SK-N-SH (cell line): ENCODE data around the gene FBLN7. TPM values are rescaled to one million over a fixed set of nuclear protein-coding genes. Genes with fewer than 3 reads are reported as not detected.

Experiments
- CTCF ChIA-PET: fragments of 300-600, 350-600 bp; formaldehyde crosslinking; extraction: SDS; loops from one replicate; lab custom pipeline; 2021; lab: Yijun Ruan, JAX
- POLR2A ChIA-PET: fragments of 350-600 bp; sonication (Branson Sonifier 250); formaldehyde crosslinking; extraction: SDS; loops from one replicate; lab custom pipeline; 2020; ENCODE audit warnings: antibody characterized with exemption, inconsistent platforms; lab: Yijun Ruan, JAX
- DNase-seq: peaks from one replicate; pipeline ENCODE4 v3.0.0; 2012
- H2AFZ ChIP-seq: fragments of 200-600 bp; sonication (generic); 2 replicates; pipeline ENCODE4 v1.8.1; 2016; ENCODE audit warnings: antibody characterized with exemption, mild to moderate bottlenecking, low read depth
- H3F3A ChIP-seq: fragments of 200-600 bp; sonication (generic); replicated peaks from 2 replicates; pipeline ENCODE3; 2016; ENCODE audit warnings: antibody characterized with exemption, mild to moderate bottlenecking; ENCODE audit not compliant: insufficient read depth
- H3K27ac ChIP-seq, 2 experiments: fragments of 200-500 bp in 1 of 2; fragments of 200-600 bp in 1 of 2; sonication (Bioruptor generic) in 1 of 2; sonication (generic), shearing (Covaris generic) in 1 of 2; 2 replicates each; pipeline versions ENCODE4 v1.5.1 to v1.6.1; 2014 to 2016; ENCODE audit warnings: low read depth in 2 of 2, inconsistent platforms in 1 of 2, low read length in 1 of 2, mild to moderate bottlenecking in 1 of 2, mixed read lengths in 1 of 2
- H3K27me3 ChIP-seq: fragments of 200-600 bp; sonication (generic), shearing (Covaris generic); 2 replicates; pipeline ENCODE4 v1.6.1; 2016; ENCODE audit warnings: mixed run types; ENCODE audit not compliant: insufficient read depth
- H3K36me3 ChIP-seq, 2 experiments: fragments of 200-500 bp in 1 of 2; fragments of 200-600 bp in 1 of 2; sonication (Bioruptor generic) in 1 of 2; sonication (generic) in 1 of 2; replicated peaks in 1 of 2; 2 replicates each; pipeline versions ENCODE3 to v1.5.1; 2014 to 2016; ENCODE audit warnings: low read length in 1 of 2, mild to moderate bottlenecking in 1 of 2; ENCODE audit not compliant: insufficient read depth in 2 of 2, control insufficient read depth in 1 of 2
- H3K4me1 ChIP-seq, 2 experiments: fragments of 200-500 bp in 1 of 2; fragments of 200-600 bp in 1 of 2; sonication (Bioruptor generic) in 1 of 2; sonication (generic), shearing (Covaris generic) in 1 of 2; 2 replicates each; pipeline versions ENCODE4 v1.5.1 to v1.6.1; 2014 to 2016; ENCODE audit warnings: low read depth in 1 of 2, low read length in 1 of 2, mixed run types in 1 of 2; ENCODE audit not compliant: insufficient read depth in 2 of 2, control insufficient read depth in 1 of 2
- H3K4me2 ChIP-seq: fragments of 200-600 bp; sonication (generic), shearing (Covaris generic); 2 replicates; pipeline ENCODE4 v1.6.1; 2017; ENCODE audit warnings: mixed run types
- H3K4me3 ChIP-seq, 2 experiments: fragments of 200-500 bp in 1 of 2; fragments of 200-600 bp in 1 of 2; sonication (Bioruptor generic) in 1 of 2; sonication (generic), shearing (Covaris generic) in 1 of 2; 2 replicates each; pipeline versions ENCODE4 v1.5.1 to v1.8.1; 2014 to 2016; ENCODE audit warnings: low read depth in 2 of 2, inconsistent platforms in 1 of 2, low read length in 1 of 2, mild to moderate bottlenecking in 1 of 2, mixed read lengths in 1 of 2, moderate library complexity in 1 of 2
- H3K79me2 ChIP-seq: fragments of 200-600 bp; sonication (generic); 2 replicates; pipeline ENCODE4 v1.8.1; 2017; ENCODE audit warnings: mild to moderate bottlenecking; ENCODE audit not compliant: insufficient read depth
- H3K9ac ChIP-seq: fragments of 200-600 bp; sonication (generic); 2 replicates; pipeline ENCODE4 v1.6.1; 2017; ENCODE audit warnings: mixed run types
- H3K9me2 ChIP-seq: fragments of 200-600 bp; sonication (generic); 2 replicates; pipeline ENCODE4 v1.6.1; 2017; ENCODE audit warnings: mixed run types
- H3K9me3 ChIP-seq: fragments of 200-600 bp; sonication (generic); 2 replicates; pipeline ENCODE4 v1.6.1; 2017; ENCODE audit warnings: mixed run types, mild to moderate bottlenecking, moderate library complexity
- H4K20me1 ChIP-seq: fragments of 200-600 bp; sonication (generic); 2 replicates; pipeline ENCODE4 v1.6.1; 2017; ENCODE audit warnings: mild to moderate bottlenecking, mixed run types; ENCODE audit not compliant: insufficient read depth
- CHD2 ChIP-seq: fragments of 150-350 bp; IDR thresholded peaks from 2 replicates; pipeline ENCODE4 v1.6.1; 2018; ENCODE audit warnings: low read length; ENCODE audit not compliant: partially characterized antibody
- CTCF ChIP-seq: fragments of 200-600 bp; sonication (generic); IDR thresholded peaks from 2 replicates; pipeline ENCODE4 v1.6.1; 2017; ENCODE audit warnings: antibody characterized with exemption, mild to moderate bottlenecking, moderate library complexity
- EP300 ChIP-seq, 2 experiments: IDR thresholded peaks; 2 replicates each; pipeline versions ENCODE4 v1.4.0 to v1.6.1; 2012; ENCODE audit warnings: borderline replicate concordance in 1 of 2, low read depth in 1 of 2, low read length in 1 of 2
- EZH2phosphoT487 ChIP-seq: fragments of 200-600 bp; sonication (generic); IDR thresholded peaks from 2 replicates; pipeline ENCODE4 v1.6.1; 2017; ENCODE audit warnings: low read depth, mixed run types, mild to moderate bottlenecking, antibody characterized with exemption, moderate library complexity, borderline replicate concordance
- FOSL2 ChIP-seq: IDR thresholded peaks from 2 replicates; pipeline ENCODE4 v1.4.0; 2012; ENCODE audit warnings: low read depth, mild to moderate bottlenecking, moderate library complexity, borderline replicate concordance
- FOXJ3 ChIP-seq: sonication (generic); formaldehyde crosslinking; IDR thresholded peaks from 2 replicates; pipeline ENCODE4 v1.5.1; 2020; ENCODE audit warnings: mild to moderate bottlenecking, missing genetic modification reagents
- FOXM1 ChIP-seq: IDR thresholded peaks from 2 replicates; pipeline ENCODE4 v1.4.0; 2012; ENCODE audit warnings: low read depth, mild to moderate bottlenecking
- GABPA ChIP-seq: IDR thresholded peaks from 2 replicates; pipeline ENCODE4 v1.4.0; 2012; ENCODE audit warnings: low read depth, mild to moderate bottlenecking
- IRF3 ChIP-seq: fragments of 150-350 bp; IDR thresholded peaks from 2 replicates; pipeline ENCODE4 v1.6.1; 2016; ENCODE audit warnings: mild to moderate bottlenecking, low read depth, low read length
- JUND ChIP-seq: IDR thresholded peaks from 2 replicates; pipeline ENCODE4 v1.4.0; 2012
- MAX ChIP-seq: IDR thresholded peaks from 2 replicates; pipeline ENCODE4 v1.4.0; 2012; ENCODE audit warnings: low read depth
- MEF2A ChIP-seq: IDR thresholded peaks from 2 replicates; pipeline ENCODE4 v1.4.0; 2012; ENCODE audit warnings: low read depth, borderline replicate concordance
- MXI1 ChIP-seq: IDR thresholded peaks from 2 replicates; pipeline ENCODE4 v1.6.1; 2012; ENCODE audit warnings: mild to moderate bottlenecking, low read depth, low read length, improper control_type of control experiment
- POLR2AphosphoS5 ChIP-seq: IDR thresholded peaks from 2 replicates; pipeline ENCODE4 v1.6.1; 2012; ENCODE audit warnings: low read depth, low read length
- RCOR1 ChIP-seq: fragments of 150-350 bp; IDR thresholded peaks from 2 replicates; pipeline ENCODE4 v1.6.1; 2017; ENCODE audit warnings: antibody characterized with exemption, low read length
- SIN3A ChIP-seq: IDR thresholded peaks from 2 replicates; pipeline ENCODE4 v1.6.1; 2012; ENCODE audit warnings: low read depth, mild to moderate bottlenecking, low read length, moderate library complexity, borderline replicate concordance
- SMC3 ChIP-seq: IDR thresholded peaks from 2 replicates; pipeline ENCODE4 v1.6.1; 2012; ENCODE audit warnings: low read depth, low read length, improper control_type of control experiment
- TAF1 ChIP-seq: IDR thresholded peaks from 2 replicates; pipeline ENCODE4 v1.6.1; 2012; ENCODE audit warnings: low read depth, mild to moderate bottlenecking, low read length, moderate library complexity, borderline replicate concordance
- ZBTB33 ChIP-seq: IDR thresholded peaks from 2 replicates; pipeline ENCODE4 v1.4.0; 2012; ENCODE audit warnings: low read depth, borderline replicate concordance
- WGBS: methylation state at CpG from one replicate; pipeline ENCODE4 v1.1.6; 2017; ENCODE audit warnings: low lambda C conversion rate; 5-methylcytosine and 5-hydroxymethylcytosine counted together
- polyA plus RNA-seq, 3 experiments: library from polyadenylated mRNA; depleted of rRNA; stranded (reverse); fragments of >200 nt; gene quantifications; 2 replicates each; pipeline ENCODE4 v1.2.3, GENCODE V29; 2012

FBLN7 gene
- polyA plus RNA-seq, 1 of the 3 experiments (the other 2 are of a cell fraction), result 4.4 TPM

- POLR2A ChIA-PET, result no interaction called here
- H2AFZ ChIP-seq, result no peak overlapping the region
- CTCF ChIA-PET, result interaction anchor here (1.0 to 1.4 kb wide), 2 partner anchors 12 to 16 kb away, joined by 4 to 5 read pairs; no protein-coding TSS in a partner anchor
- 72% methylated on average over 4 of the region's 4 CpGs for WGBS
- H3K4me2 ChIP-seq, result no peak overlapping the region
- peaks cover 3% of the 10 kb centered on the region for H3F3A ChIP-seq
- no peaks in the 10 kb centered on the region for H3K27me3 ChIP-seq
- H3K9me3 ChIP-seq, result no peaks in the 10 kb centered on the region
- H3K27ac ChIP-seq, result no peak overlapping the region
- no peaks in the 10 kb centered on the region for H3K9me2 ChIP-seq
- H3K9ac ChIP-seq, result no peak overlapping the region
- H3K4me1 ChIP-seq, result peaks cover 0 to 7% of the 10 kb centered on the region in 2 experiments; a peak in 1 of 4 replicates
- H4K20me1 ChIP-seq, result no peaks in the 10 kb centered on the region
- TF ChIP-seq IRF3 (no peak), GABPA (no peak), FOXJ3 (CRISPR knock-in tag) (no peak), MXI1 (no peak)
- TF ChIP-seq, all 33 proteins: peak for 0
- no peaks in the 10 kb centered on the region for H3K79me2 ChIP-seq
- H3K4me3 ChIP-seq, result no peak overlapping the region
- no peaks in the 10 kb centered on the region for H3K36me3 ChIP-seq
- no peak for DNase-seq
Measured at GRCh38 chr2:112134120-112134519, 4.1 kb upstream of the FBLN7 start.

- CTCF ChIA-PET, result interaction anchor here (2.3 kb wide), 1 partner anchor 14 kb away, joined by 12 read pairs; no protein-coding TSS in a partner anchor
- no peak for DNase-seq
- Histone ChIP-seq H3K27ac (no peak overlapping the region), H3K36me3 (no peaks in the 10 kb centered on the region), H4K20me1 (no peaks in the 10 kb centered on the region), H3K9ac (no peak overlapping the region), H2AFZ (no peak overlapping the region), H3K4me3 (no peak overlapping the region), H3K9me3 (no peaks in the 10 kb centered on the region), H3K9me2 (no peaks in the 10 kb centered on the region), H3F3A (peaks cover 3% of the 10 kb centered on the region), H3K27me3 (no peaks in the 10 kb centered on the region), H3K79me2 (no peaks in the 10 kb centered on the region), H3K4me2 (no peak overlapping the region), H3K4me1 (peaks cover 0 to 7% of the 10 kb centered on the region in 2 experiments; a peak in 1 of 4 replicates)
- WGBS, result 86% methylated on average over 5 of the region's 5 CpGs
- POLR2A ChIA-PET, result interaction anchor here (0.6 kb wide), 1 partner anchor 648 kb away, joined by 3 read pairs; no protein-coding TSS in a partner anchor
- TF ChIP-seq FOXM1 (no peak), EP300 (IDR thresholded peaks at IDR 0.05; ENCODE audit: borderline replicate concordance in 1 of 2, low read depth in 1 of 2, low read length in 1 of 2) (no peak), TAF1 (no peak), CTCF (no peak), MEF2A (no peak), POLR2AphosphoS5 (no peak), MAX (no peak), ZBTB33 (no peak), FOSL2 (no peak), RCOR1 (no peak), SMC3 (no peak), SIN3A (no peak), EZH2phosphoT487 (no peak), FOXJ3 (CRISPR knock-in tag) (no peak), CHD2 (no peak), JUND (no peak)
Measured at GRCh38 chr2:112136096-112136495, 2.1 kb upstream of the FBLN7 start.
